Fibroblast of skin of left biceps (primary cell): ENCODE measurements around the gene ABT1.
"Not testable (repeated sequence)": the region's sequence is repeated elsewhere in the genome, so short reads cannot be mapped to it uniquely, and the experiment has no call there.

ENCODE experiments used
- DNase-seq, 2 experiments: peaks; one replicate each; pipeline ENCODE4 v3.0.0-alpha.2; 2013; ENCODE audit warnings: low read depth in 2 of 2

Gene ABT1

GRCh38 chr6:26596579-26597388 lies at the start of gene ABT1:
Gene ABT1 (plus strand): TSS chr6:26596953. CDS start chr6:26596983, 30 bp downstream.
- DNase-seq, result peak; percentile 95 to 96

GRCh38 chr6:26547363-26547762 lies 49.4 kb upstream of the ABT1 start:
- DNase-seq, result not testable (repeated sequence)

- no peak for DNase-seq
Measured at GRCh38 chr6:26550250-26550993, 46.3 kb upstream of the ABT1 start.

- no peak for DNase-seq
Measured at GRCh38 chr6:26552205-26552604, 44.5 kb upstream of the ABT1 start.

GRCh38 chr6:26552640-26553188 lies 44.0 kb upstream of the ABT1 start:
- no peak for DNase-seq

- DNase-seq, result no peak
Measured at GRCh38 chr6:26553264-26553634, 43.5 kb upstream of the ABT1 start.

- DNase-seq, result peak; percentile 81 to 85
Measured at GRCh38 chr6:26553635-26554446, 42.9 kb upstream of the ABT1 start.

GRCh38 chr6:26554447-26554696 lies 42.4 kb upstream of the ABT1 start:
- DNase-seq, result no peak

- peak in 1 of 2 experiments; percentile 48 for DNase-seq
Measured at GRCh38 chr6:26554697-26555504, 41.9 kb upstream of the ABT1 start.

- no peak for DNase-seq
Measured at GRCh38 chr6:26555505-26556262, 41.1 kb upstream of the ABT1 start.

- peak; percentile 89 to 90 for DNase-seq
Measured at GRCh38 chr6:26556263-26557070, 40.3 kb upstream of the ABT1 start.

GRCh38 chr6:26561533-26562466 lies 35.0 kb upstream of the ABT1 start:
- no peak for DNase-seq

GRCh38 chr6:26563488-26563887 lies 33.3 kb upstream of the ABT1 start:
- DNase-seq, result no peak

- DNase-seq, result peak; percentile 72 to 75
Measured at GRCh38 chr6:26568601-26569432, 27.9 kb upstream of the ABT1 start.

- no peak for DNase-seq
Measured at GRCh38 chr6:26569433-26569764, 27.4 kb upstream of the ABT1 start.

GRCh38 chr6:26570027-26570809 lies 26.5 kb upstream of the ABT1 start:
- DNase-seq, result no peak
